Osteoblast (primary cell): ENCODE data around the gene KIF21B. TPM values are rescaled to one million over a fixed set of nuclear protein-coding genes. Genes with fewer than 3 reads are reported as not detected.

Experiments used
- DNase-seq: peaks from one replicate; pipeline ENCODE4 v3.0.0; 2011; ENCODE audit warnings: low spot score, mixed read lengths; ENCODE audit not compliant: insufficient read length; ENCODE audit errors: missing footprints
- H2AFZ ChIP-seq: 2 replicates; pipeline ENCODE4 v1.6.0; 2011; ENCODE audit warnings: mild to moderate bottlenecking, low read length
- H3K27ac ChIP-seq: 2 replicates; pipeline ENCODE4 v1.5.1; 2011; ENCODE audit warnings: mild to moderate bottlenecking, low read depth, low read length, moderate library complexity
- H3K27me3 ChIP-seq: 2 replicates; pipeline ENCODE4 v1.6.0; 2012; ENCODE audit warnings: mild to moderate bottlenecking, control low read depth, inconsistent platforms, low read length, moderate library complexity; ENCODE audit not compliant: insufficient read depth
- H3K36me3 ChIP-seq: 2 replicates; pipeline ENCODE4 v1.5.1; 2011; ENCODE audit warnings: mild to moderate bottlenecking, low read length, control low read depth, moderate library complexity; ENCODE audit not compliant: insufficient read depth
- H3K4me1 ChIP-seq: 2 replicates; pipeline ENCODE4 v1.5.1; 2011; ENCODE audit warnings: mild to moderate bottlenecking, low read length, control low read depth, moderate library complexity; ENCODE audit not compliant: insufficient read depth
- H3K4me2 ChIP-seq: 2 replicates; pipeline ENCODE4 v1.6.0; 2011; ENCODE audit warnings: mild to moderate bottlenecking, low read length; ENCODE audit not compliant: insufficient read depth
- H3K4me3 ChIP-seq: fragments of 200-600 bp; sonication (generic); 3 replicates; pipeline ENCODE4 v1.5.1; 2012; ENCODE audit warnings: mild to moderate bottlenecking, low read length, inconsistent platforms; ENCODE audit not compliant: insufficient read depth
- H3K79me2 ChIP-seq: 2 replicates; pipeline ENCODE4 v1.6.0; 2012; ENCODE audit warnings: mild to moderate bottlenecking, low read length, control low read depth, inconsistent platforms; ENCODE audit not compliant: insufficient read depth
- H3K9me3 ChIP-seq: 2 replicates; pipeline ENCODE4 v1.5.1; 2011; ENCODE audit warnings: low read depth, low read length, control low read depth
- H4K20me1 ChIP-seq: 2 replicates; pipeline ENCODE4 v1.6.0; 2012; ENCODE audit warnings: mild to moderate bottlenecking, low read length, control low read depth; ENCODE audit not compliant: insufficient read depth
- CTCF ChIP-seq: IDR thresholded peaks from 2 replicates; pipeline ENCODE4 v1.5.1; 2011; ENCODE audit warnings: mild to moderate bottlenecking, low read depth, low read length, moderate library complexity; ENCODE audit errors: extremely low read depth
- total RNA-seq: library from RNA; depleted of rRNA; stranded (reverse); fragments of >200 nt; gene quantifications from 2 replicates; pipeline ENCODE4 v1.2.3, GENCODE V29; 2012

Gene KIF21B
- total RNA-seq, 1 donor, result under 0.01 TPM

- no peaks in the 10 kb centered on the region for H3K79me2 ChIP-seq
- no peak for TF ChIP-seq CTCF
- H3K4me2 ChIP-seq, result no peak overlapping the region
- DNase-seq, result peak; percentile 80
- H3K4me3 ChIP-seq, result no peak overlapping the region
- H3K4me1 ChIP-seq, result no peaks in the 10 kb centered on the region
- no peaks in the 10 kb centered on the region for H4K20me1 ChIP-seq
- H3K9me3 ChIP-seq, result no peaks in the 10 kb centered on the region
- no peaks in the 10 kb centered on the region for H3K36me3 ChIP-seq
- no peak overlapping the region for H2AFZ ChIP-seq
- peaks cover 11% of the 10 kb centered on the region for H3K27me3 ChIP-seq
- H3K27ac ChIP-seq, result no peak overlapping the region
Observed at GRCh38 chr1:201060586-201060985, 37.1 kb upstream of the KIF21B start.

- Histone ChIP-seq H3K79me2 (no peaks in the 10 kb centered on the region), H4K20me1 (no peaks in the 10 kb centered on the region), H3K27ac (no peak overlapping the region), H3K9me3 (no peaks in the 10 kb centered on the region), H3K27me3 (peaks cover 15% of the 10 kb centered on the region), H3K4me1 (no peaks in the 10 kb centered on the region), H2AFZ (no peak overlapping the region), H3K36me3 (no peaks in the 10 kb centered on the region), H3K4me3 (no peak overlapping the region), H3K4me2 (no peak overlapping the region)
- TF ChIP-seq CTCF, result no peak
- DNase-seq, result peak; percentile 69
Observed at GRCh38 chr1:201059871-201060555, 36.5 kb upstream of the KIF21B start.

- no peak for DNase-seq
- no peaks in the 10 kb centered on the region for H3K79me2 ChIP-seq
- no peaks in the 10 kb centered on the region for H3K4me1 ChIP-seq
- no peaks in the 10 kb centered on the region for H4K20me1 ChIP-seq
- H3K27ac ChIP-seq, result no peak overlapping the region
- no peaks in the 10 kb centered on the region for H3K9me3 ChIP-seq
- no peak overlapping the region for H2AFZ ChIP-seq
- no peaks in the 10 kb centered on the region for H3K36me3 ChIP-seq
- no peak overlapping the region for H3K4me2 ChIP-seq
- TF ChIP-seq CTCF, result no peak
- H3K27me3 ChIP-seq, result peaks cover 15% of the 10 kb centered on the region
- H3K4me3 ChIP-seq, result no peak overlapping the region
Observed at GRCh38 chr1:201059401-201059800, 35.9 kb upstream of the KIF21B start.

GRCh38 chr1:201054091-201054543, 30.6 kb upstream of the KIF21B start:
- Histone ChIP-seq H3K4me3 (no peak overlapping the region), H3K79me2 (no peaks in the 10 kb centered on the region), H3K4me1 (peaks cover 7% of the 10 kb centered on the region), H3K36me3 (no peaks in the 10 kb centered on the region), H3K4me2 (no peak overlapping the region), H4K20me1 (no peaks in the 10 kb centered on the region), H2AFZ (no peak overlapping the region), H3K27me3 (peaks cover 34% of the 10 kb centered on the region), H3K9me3 (no peaks in the 10 kb centered on the region), H3K27ac (no peak overlapping the region)
- TF ChIP-seq CTCF, result no peak
- DNase-seq, result peak; percentile 14
